ENCODE results near the gene FAM78B. TPM values are rescaled to one million over a fixed set of nuclear protein-coding genes. Genes with fewer than 3 reads are reported as not detected.

The FAM78B gene, protein sequence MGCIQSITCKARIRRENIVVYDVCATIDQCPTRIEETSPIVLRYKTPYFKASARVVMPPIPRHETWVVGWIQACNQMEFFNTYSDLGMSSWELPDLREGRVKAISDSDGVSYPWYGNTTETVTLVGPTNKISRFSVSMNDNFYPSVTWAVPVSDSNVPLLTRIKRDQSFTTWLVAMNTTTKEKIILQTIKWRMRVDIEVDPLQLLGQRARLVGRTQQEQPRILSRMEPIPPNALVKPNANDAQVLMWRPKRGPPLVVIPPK
- total RNA-seq (2014; rRNA removed; shearing (Covaris generic); ENCODE audit: low replicate concordance): 0.15 and 0.25 TPM in 2 replicates

DNA sequence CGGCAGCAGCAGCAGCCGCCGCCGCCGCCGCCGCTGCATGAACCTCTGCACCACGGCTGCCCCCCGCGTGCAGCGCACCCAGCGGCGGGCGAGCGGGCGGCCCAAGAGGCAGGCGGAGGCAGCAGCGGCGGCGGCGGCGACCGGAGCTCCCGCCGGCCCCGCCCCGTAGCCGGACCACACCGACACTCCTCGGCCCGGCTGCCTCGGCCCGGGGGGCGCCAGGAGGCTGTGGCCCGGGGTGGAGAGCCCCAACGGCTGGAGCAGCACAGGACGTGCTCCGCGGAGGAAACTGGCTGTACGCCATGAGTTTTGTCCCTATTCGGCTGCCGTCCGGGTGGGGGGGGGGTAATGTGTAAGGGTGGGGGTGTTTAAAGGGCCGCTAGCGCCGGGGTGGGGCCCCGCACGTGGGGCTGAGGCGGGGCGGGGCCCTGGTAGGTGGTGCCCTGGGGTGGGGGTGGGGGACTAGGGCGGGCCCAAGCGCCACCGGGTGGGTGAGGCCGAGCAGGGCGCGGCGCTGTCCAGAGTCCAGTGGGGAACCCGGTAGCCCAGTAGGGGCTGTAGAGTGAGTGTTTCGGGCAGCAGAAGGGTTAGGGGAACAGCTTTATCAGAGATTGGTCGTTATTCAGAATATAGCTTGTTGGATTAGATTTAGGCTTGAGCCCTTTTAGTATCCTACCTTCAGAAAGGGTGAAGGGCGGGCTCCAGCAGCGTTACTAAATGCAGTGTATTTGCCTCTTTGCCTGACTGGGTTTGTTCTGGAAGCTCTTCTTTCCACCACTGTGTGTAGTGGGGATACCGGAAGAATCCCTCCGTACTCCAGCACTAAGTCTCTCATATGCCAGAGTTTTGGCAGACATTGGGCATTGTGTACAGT is at the start of gene FAM78B:
TSS of gene FAM78B (minus strand) at position 304 of the 874 bp plus-strand sequence. CDS start 753 bp downstream, outside the sequence.
- peak within 1 kb of the TSS; percentile 18 for H3K4me2 ChIP-seq (ENCODE audit: low read depth, low read length, poor library complexity, severe bottlenecking)
- peak within 1 kb of the TSS; percentile 59 for H3K9ac ChIP-seq (ENCODE audit: low read length)
- no peaks in the 10 kb centered on the region for H3K4me1 ChIP-seq (ENCODE audit: low read length)
- peak within 1 kb of the TSS; percentile 46; the same call in 1 of the 2 replicates for H3K4me3 ChIP-seq (ENCODE audit: low read length)
- DNase-seq: peak; percentile 81
- no peaks in the 10 kb centered on the region for H3K27me3 ChIP-seq (ENCODE audit: low read length)
- H3K36me3 ChIP-seq (ENCODE audit: insufficient read depth, low read length): no peaks in the 10 kb centered on the region
- no peaks in the 10 kb centered on the region for H3K9me2 ChIP-seq (replicated peaks; ENCODE audit: insufficient read depth, low read length)
- no peak within 1 kb of the TSS for H3K27ac ChIP-seq (ENCODE audit: low read length)
- H2AFZ ChIP-seq (ENCODE audit: low read length): no peak within 1 kb of the TSS; the same call in 1 of the 2 replicates
- no peaks in the 10 kb centered on the region for H3K9me3 ChIP-seq (ENCODE audit: low read length)
- H3K79me2 ChIP-seq (ENCODE audit: low read length): no peaks in the 10 kb centered on the region
- H4K20me1 ChIP-seq (ENCODE audit: insufficient read depth, low read depth, low read length): no peaks in the 10 kb centered on the region

DNA sequence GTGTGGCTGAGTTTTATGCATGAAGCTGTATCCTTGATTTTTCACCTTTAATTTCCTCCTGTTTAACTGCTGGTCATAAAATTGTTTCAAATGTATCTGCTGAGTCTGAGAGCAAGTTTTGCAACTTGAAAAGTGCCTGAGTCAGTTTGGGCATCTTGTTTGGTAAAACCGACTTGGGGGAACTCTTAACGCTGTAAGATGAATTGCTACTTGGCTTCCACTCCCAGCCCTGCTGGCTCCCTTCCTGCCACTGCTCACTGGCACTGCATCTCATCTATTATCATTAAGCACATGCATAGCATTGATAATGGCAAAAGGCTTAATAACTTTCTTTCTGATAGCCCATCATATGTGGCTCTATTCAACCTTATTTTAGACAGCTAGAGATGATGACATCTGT is 35.7 kb upstream of the FAM78B start:
- Histone ChIP-seq H3K79me2 (ENCODE audit: low read length) (no peaks in the 10 kb centered on the region), H3K9me2 (replicated peaks; ENCODE audit: insufficient read depth, low read length) (no peaks in the 10 kb centered on the region), H3K27ac (ENCODE audit: low read length) (no peak overlapping the region), H3K36me3 (ENCODE audit: insufficient read depth, low read length) (no peaks in the 10 kb centered on the region), H3K4me2 (ENCODE audit: low read depth, low read length, poor library complexity, severe bottlenecking) (no peak overlapping the region), H2AFZ (ENCODE audit: low read length) (no peak overlapping the region), H3K4me3 (ENCODE audit: low read length) (no peak overlapping the region), H4K20me1 (ENCODE audit: insufficient read depth, low read depth, low read length) (no peaks in the 10 kb centered on the region), H3K9ac (ENCODE audit: low read length) (no peak overlapping the region), H3K4me1 (ENCODE audit: low read length) (no peaks in the 10 kb centered on the region), H3K9me3 (ENCODE audit: low read length) (no peaks in the 10 kb centered on the region), H3K27me3 (ENCODE audit: low read length) (no peaks in the 10 kb centered on the region)
- DNase-seq: no peak

DNA sequence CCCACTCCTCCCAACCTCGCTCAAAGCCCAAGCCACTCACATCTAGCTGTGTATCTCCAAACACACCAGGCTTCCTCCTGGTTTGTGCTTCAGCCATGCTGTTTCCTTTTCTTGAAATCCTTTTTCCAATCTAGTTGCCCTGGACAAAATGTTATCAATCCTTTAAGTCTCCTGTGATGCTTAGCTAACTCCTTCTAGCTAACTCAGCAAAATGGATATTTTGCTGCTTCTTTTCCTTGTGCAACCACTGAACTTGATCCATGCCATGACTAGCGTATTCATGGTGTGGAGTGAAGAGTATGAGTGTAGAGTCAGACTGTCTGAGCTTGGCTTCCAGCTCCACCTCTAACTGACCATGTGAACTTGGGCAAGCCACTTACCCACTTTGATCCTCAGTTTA is 33.9 kb upstream of the FAM78B start:
- no peaks in the 10 kb centered on the region for H3K9me2 ChIP-seq (replicated peaks; ENCODE audit: insufficient read depth, low read length)
- no peaks in the 10 kb centered on the region for H3K4me1 ChIP-seq (ENCODE audit: low read length)
- no peaks in the 10 kb centered on the region for H3K79me2 ChIP-seq (ENCODE audit: low read length)
- no peaks in the 10 kb centered on the region for H3K36me3 ChIP-seq (ENCODE audit: insufficient read depth, low read length)
- no peak for DNase-seq
- no peaks in the 10 kb centered on the region for H4K20me1 ChIP-seq (ENCODE audit: insufficient read depth, low read depth, low read length)
- H3K9me3 ChIP-seq (ENCODE audit: low read length): no peaks in the 10 kb centered on the region
- no peak overlapping the region for H3K4me3 ChIP-seq (ENCODE audit: low read length)
- no peak overlapping the region for H2AFZ ChIP-seq (ENCODE audit: low read length)
- no peak overlapping the region for H3K27ac ChIP-seq (ENCODE audit: low read length)
- H3K27me3 ChIP-seq (ENCODE audit: low read length): no peaks in the 10 kb centered on the region
- H3K9ac ChIP-seq (ENCODE audit: low read length): no peak overlapping the region
- no peak overlapping the region for H3K4me2 ChIP-seq (ENCODE audit: low read depth, low read length, poor library complexity, severe bottlenecking)

DNA sequence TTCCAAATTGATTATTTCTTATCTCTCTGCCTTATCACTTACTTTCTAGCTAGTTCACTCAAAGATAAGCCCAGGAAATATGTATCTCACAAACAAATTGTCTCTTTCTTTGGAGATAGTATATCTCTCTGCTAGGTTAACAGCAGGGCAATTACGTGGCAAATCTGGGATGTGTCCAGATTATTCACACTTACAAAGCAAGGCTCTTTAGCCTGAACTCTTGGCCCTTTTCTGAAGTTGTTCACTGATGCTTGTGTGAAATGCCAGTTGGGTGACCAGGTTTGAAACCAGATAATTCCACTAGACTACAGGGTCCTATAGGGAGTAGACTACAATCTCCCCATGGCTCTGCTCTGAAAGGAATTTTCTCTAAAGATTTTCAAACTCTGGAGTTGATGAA is 30.8 kb upstream of the FAM78B start:
- H2AFZ ChIP-seq (ENCODE audit: low read length): no peak overlapping the region
- H3K4me2 ChIP-seq (ENCODE audit: low read depth, low read length, poor library complexity, severe bottlenecking): no peak overlapping the region
- no peaks in the 10 kb centered on the region for H3K27me3 ChIP-seq (ENCODE audit: low read length)
- H3K9ac ChIP-seq (ENCODE audit: low read length): no peak overlapping the region
- no peaks in the 10 kb centered on the region for H3K36me3 ChIP-seq (ENCODE audit: insufficient read depth, low read length)
- no peaks in the 10 kb centered on the region for H3K79me2 ChIP-seq (ENCODE audit: low read length)
- H4K20me1 ChIP-seq (ENCODE audit: insufficient read depth, low read depth, low read length): no peaks in the 10 kb centered on the region
- no peaks in the 10 kb centered on the region for H3K4me1 ChIP-seq (ENCODE audit: low read length)
- H3K9me2 ChIP-seq (replicated peaks; ENCODE audit: insufficient read depth, low read length): no peaks in the 10 kb centered on the region
- no peak overlapping the region for H3K4me3 ChIP-seq (ENCODE audit: low read length)
- DNase-seq: no peak
- H3K27ac ChIP-seq (ENCODE audit: low read length): no peak overlapping the region
- H3K9me3 ChIP-seq (ENCODE audit: low read length): no peaks in the 10 kb centered on the region

DNA sequence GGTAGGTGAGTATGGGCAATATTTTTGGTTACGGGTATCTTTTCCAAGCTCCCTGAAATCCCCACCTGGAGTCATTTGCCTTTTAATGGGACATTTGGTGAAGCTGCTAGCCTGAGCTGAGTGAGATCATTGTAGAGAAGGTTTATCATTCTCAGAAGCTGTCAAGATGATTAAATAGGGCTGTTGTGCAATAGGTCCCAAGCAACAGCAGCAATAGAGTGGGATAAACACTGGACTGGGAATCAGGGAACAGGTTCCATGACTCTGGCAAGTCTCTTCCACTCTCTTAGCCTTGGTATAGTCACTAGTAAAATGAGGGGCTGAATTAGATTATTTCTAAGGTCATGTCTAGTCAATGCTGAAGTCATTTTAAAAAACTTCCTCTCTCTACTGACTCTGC is 30.3 kb upstream of the FAM78B start:
- no peak for DNase-seq
- H3K4me1 ChIP-seq (ENCODE audit: low read length): no peaks in the 10 kb centered on the region
- no peaks in the 10 kb centered on the region for H3K9me2 ChIP-seq (replicated peaks; ENCODE audit: insufficient read depth, low read length)
- no peak overlapping the region for H3K9ac ChIP-seq (ENCODE audit: low read length)
- H2AFZ ChIP-seq (ENCODE audit: low read length): no peak overlapping the region
- no peaks in the 10 kb centered on the region for H4K20me1 ChIP-seq (ENCODE audit: insufficient read depth, low read depth, low read length)
- no peaks in the 10 kb centered on the region for H3K9me3 ChIP-seq (ENCODE audit: low read length)
- no peak overlapping the region for H3K4me2 ChIP-seq (ENCODE audit: low read depth, low read length, poor library complexity, severe bottlenecking)
- no peaks in the 10 kb centered on the region for H3K79me2 ChIP-seq (ENCODE audit: low read length)
- no peak overlapping the region for H3K4me3 ChIP-seq (ENCODE audit: low read length)
- H3K36me3 ChIP-seq (ENCODE audit: insufficient read depth, low read length): no peaks in the 10 kb centered on the region
- no peaks in the 10 kb centered on the region for H3K27me3 ChIP-seq (ENCODE audit: low read length)
- H3K27ac ChIP-seq (ENCODE audit: low read length): no peak overlapping the region

DNA sequence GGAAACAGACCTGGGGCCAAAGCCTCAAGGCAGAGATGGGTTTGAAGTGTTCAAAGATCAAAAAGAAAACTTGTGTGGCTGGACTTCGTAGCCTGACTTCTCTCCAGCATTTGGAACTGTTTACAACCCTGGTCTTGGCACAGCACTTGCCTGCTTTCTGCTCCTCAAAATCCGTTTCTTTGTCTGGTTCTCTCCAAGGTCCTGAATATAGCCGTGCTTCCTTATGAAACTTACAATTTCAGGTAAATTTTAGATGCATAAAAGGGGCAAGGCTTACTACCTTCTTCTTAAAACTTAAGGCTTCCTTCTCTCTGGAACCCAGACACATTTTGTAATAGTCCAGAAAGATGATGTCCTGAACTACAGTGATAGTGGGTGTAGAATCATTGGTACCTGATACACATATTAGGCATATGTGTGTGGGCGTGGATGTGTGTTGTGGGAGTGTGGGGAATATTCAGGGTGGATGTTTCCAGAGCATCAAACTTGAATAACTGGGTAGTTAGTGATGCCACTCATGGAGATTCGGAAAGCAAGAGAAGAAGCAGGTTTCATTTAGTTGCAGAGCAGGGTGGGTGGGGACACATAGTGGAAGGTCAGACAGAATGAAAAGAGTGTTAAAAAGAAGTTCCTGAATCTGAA is 26.4 kb upstream of the FAM78B start:
- Histone ChIP-seq H3K27me3 (ENCODE audit: low read length) (no peaks in the 10 kb centered on the region), H2AFZ (ENCODE audit: low read length) (no peak overlapping the region), H3K79me2 (ENCODE audit: low read length) (no peaks in the 10 kb centered on the region), H3K27ac (ENCODE audit: low read length) (no peak overlapping the region), H3K9ac (ENCODE audit: low read length) (no peak overlapping the region), H3K4me2 (ENCODE audit: low read depth, low read length, poor library complexity, severe bottlenecking) (no peak overlapping the region), H3K9me2 (replicated peaks; ENCODE audit: insufficient read depth, low read length) (no peaks in the 10 kb centered on the region), H3K4me1 (ENCODE audit: low read length) (no peaks in the 10 kb centered on the region), H4K20me1 (ENCODE audit: insufficient read depth, low read depth, low read length) (no peaks in the 10 kb centered on the region), H3K9me3 (ENCODE audit: low read length) (no peaks in the 10 kb centered on the region), H3K36me3 (ENCODE audit: insufficient read depth, low read length) (no peaks in the 10 kb centered on the region), H3K4me3 (ENCODE audit: low read length) (no peak overlapping the region)
- no peak for DNase-seq

DNA sequence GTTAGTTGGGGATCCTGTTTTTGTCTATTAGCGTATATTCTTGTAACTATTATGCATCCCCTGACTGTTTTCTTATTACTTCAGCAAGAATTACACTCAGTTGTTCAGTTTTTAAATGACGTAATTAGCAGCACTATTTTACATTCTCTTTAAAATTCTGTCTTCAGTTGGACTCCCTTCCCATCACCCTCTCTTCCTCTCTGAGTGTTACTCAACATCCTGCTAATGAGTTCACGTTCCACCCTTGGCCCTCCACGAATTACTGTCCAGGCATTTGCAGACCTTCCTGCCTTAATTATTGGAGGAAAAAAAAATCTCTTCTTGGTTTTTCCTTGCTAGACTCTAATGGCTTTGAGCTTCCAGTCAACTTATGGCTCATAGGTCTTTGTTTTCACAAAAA is 23.6 kb upstream of the FAM78B start:
- Histone ChIP-seq H3K27ac (ENCODE audit: low read length) (no peak overlapping the region), H3K4me2 (ENCODE audit: low read depth, low read length, poor library complexity, severe bottlenecking) (no peak overlapping the region), H3K9me2 (replicated peaks; ENCODE audit: insufficient read depth, low read length) (no peaks in the 10 kb centered on the region), H3K27me3 (ENCODE audit: low read length) (no peaks in the 10 kb centered on the region), H2AFZ (ENCODE audit: low read length) (no peak overlapping the region), H3K4me3 (ENCODE audit: low read length) (no peak overlapping the region), H4K20me1 (ENCODE audit: insufficient read depth, low read depth, low read length) (no peaks in the 10 kb centered on the region), H3K9ac (ENCODE audit: low read length) (no peak overlapping the region), H3K4me1 (ENCODE audit: low read length) (no peaks in the 10 kb centered on the region), H3K9me3 (ENCODE audit: low read length) (no peaks in the 10 kb centered on the region), H3K36me3 (ENCODE audit: insufficient read depth, low read length) (no peaks in the 10 kb centered on the region), H3K79me2 (ENCODE audit: low read length) (no peaks in the 10 kb centered on the region)
- DNase-seq: no peak

DNA sequence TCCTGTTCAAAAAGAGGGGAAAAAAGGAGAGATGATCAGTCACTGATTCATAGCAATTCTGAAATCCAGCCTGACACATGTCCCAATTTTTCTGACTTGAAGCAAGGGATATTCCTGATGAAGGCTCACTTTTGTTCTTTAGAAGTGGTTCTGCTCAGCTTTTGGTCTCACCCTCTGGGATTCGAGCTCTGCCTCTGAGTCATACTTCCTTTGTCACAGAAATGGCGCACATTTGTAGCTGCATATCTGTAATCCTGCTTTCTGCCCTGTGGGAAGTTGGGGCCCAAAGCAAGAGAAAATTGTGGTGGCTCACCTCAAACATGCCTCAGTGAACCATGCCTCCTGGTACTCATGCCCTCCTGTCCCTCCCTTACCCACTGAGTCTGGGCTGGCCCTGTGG is 22.3 kb upstream of the FAM78B start:
- Histone ChIP-seq H3K9ac (ENCODE audit: low read length) (no peak overlapping the region), H2AFZ (ENCODE audit: low read length) (no peak overlapping the region), H3K27ac (ENCODE audit: low read length) (no peak overlapping the region), H4K20me1 (ENCODE audit: insufficient read depth, low read depth, low read length) (no peaks in the 10 kb centered on the region), H3K27me3 (ENCODE audit: low read length) (no peaks in the 10 kb centered on the region), H3K79me2 (ENCODE audit: low read length) (no peaks in the 10 kb centered on the region), H3K9me2 (replicated peaks; ENCODE audit: insufficient read depth, low read length) (no peaks in the 10 kb centered on the region), H3K4me3 (ENCODE audit: low read length) (no peak overlapping the region), H3K4me2 (ENCODE audit: low read depth, low read length, poor library complexity, severe bottlenecking) (no peak overlapping the region), H3K9me3 (ENCODE audit: low read length) (no peaks in the 10 kb centered on the region), H3K36me3 (ENCODE audit: insufficient read depth, low read length) (no peaks in the 10 kb centered on the region), H3K4me1 (ENCODE audit: low read length) (no peaks in the 10 kb centered on the region)
- DNase-seq: no peak

All from Karpas-422 (cell line).